Lower leg skin (tissue), 4 donors: Measurements from ENCODE around the gene AKT3. TPM values are rescaled to one million over a fixed set of nuclear protein-coding genes. Genes with fewer than 3 reads are reported as not detected.

ENCODE experiments used
- DNase-seq, 2 donors: peaks; one replicate each; pipeline ENCODE4 v3.0.0-alpha.2; 2019; ENCODE audit warnings: low spot score in 2 of 2
- H3K4me3 ChIP-seq: fragments of 200-600 bp; sonication (generic); 2 replicates; pipeline ENCODE4 v1.5.1; 2017; ENCODE audit warnings: mild to moderate bottlenecking, low read depth; ENCODE audit not compliant: poor library complexity, severe bottlenecking
- POLR2A ChIP-seq, 2 donors: fragments of 450-650 bp; IDR thresholded peaks; one replicate each; pipeline ENCODE4 v1.6.1; 2016 to 2017; ENCODE audit warnings: antibody characterized with exemption in 2 of 2, mild to moderate bottlenecking in 1 of 2, moderate library complexity in 1 of 2
- whole genome bisulfite sequencing, 2 donors: methylation state at CpG; one replicate each; pipeline ENCODE4 v1.1.5; 2018; 5-methylcytosine and 5-hydroxymethylcytosine counted together
- intact Hi-C: fragments of 100-400 bp; cut with DNase I; formaldehyde crosslinking; loops from one replicate; pipeline ENCODE4 v1.15.0; 2023; ENCODE audit warnings: low total_unique reads
- total RNA-seq, 4 donors: library from RNA; depleted of rRNA; stranded (reverse); fragments of >200 nt; gene quantifications; one replicate each; pipeline ENCODE4 v1.1.0, GENCODE V29; 2016
- TF ChIP-seq, protein P1 (sequence below), 3 donors: fragments of 450-650 bp; IDR thresholded peaks; one replicate each; pipeline ENCODE4 v1.5.1; 2016; ENCODE audit warnings: antibody characterized with exemption in 3 of 3, mild to moderate bottlenecking in 3 of 3, moderate library complexity in 2 of 3

Gene AKT3
- total RNA-seq, 4 donors from 2014 or later: 7.8 to 16.3 (median 10.4) TPM

DNA sequence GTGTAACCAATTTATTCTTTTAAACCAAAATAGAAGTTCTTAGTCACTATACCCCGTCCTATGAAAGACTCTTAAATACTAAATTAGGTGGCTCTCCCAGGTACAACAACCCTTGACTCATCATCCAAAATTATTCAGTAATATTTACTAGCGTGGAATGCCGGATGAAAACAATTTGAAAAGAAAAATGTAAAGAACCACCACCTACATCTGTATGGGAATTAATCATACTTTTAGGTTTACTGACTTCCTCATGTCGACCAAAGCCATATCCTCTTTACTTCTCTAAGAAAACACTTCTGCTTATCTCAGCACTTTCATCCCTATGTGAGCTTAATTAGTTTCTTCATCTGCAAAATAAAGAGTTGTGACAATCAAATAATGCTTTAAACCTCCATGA lies 139.6 kb downstream of the AKT3 start:
- WGBS, 2 donors: 87% methylated on average over 4 of the region's 4 CpGs
- no peak for DNase-seq
- TF ChIP-seq, protein P1, sequence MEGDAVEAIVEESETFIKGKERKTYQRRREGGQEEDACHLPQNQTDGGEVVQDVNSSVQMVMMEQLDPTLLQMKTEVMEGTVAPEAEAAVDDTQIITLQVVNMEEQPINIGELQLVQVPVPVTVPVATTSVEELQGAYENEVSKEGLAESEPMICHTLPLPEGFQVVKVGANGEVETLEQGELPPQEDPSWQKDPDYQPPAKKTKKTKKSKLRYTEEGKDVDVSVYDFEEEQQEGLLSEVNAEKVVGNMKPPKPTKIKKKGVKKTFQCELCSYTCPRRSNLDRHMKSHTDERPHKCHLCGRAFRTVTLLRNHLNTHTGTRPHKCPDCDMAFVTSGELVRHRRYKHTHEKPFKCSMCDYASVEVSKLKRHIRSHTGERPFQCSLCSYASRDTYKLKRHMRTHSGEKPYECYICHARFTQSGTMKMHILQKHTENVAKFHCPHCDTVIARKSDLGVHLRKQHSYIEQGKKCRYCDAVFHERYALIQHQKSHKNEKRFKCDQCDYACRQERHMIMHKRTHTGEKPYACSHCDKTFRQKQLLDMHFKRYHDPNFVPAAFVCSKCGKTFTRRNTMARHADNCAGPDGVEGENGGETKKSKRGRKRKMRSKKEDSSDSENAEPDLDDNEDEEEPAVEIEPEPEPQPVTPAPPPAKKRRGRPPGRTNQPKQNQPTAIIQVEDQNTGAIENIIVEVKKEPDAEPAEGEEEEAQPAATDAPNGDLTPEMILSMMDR (IDR thresholded peaks at IDR 0.05): no peak
- TF ChIP-seq POLR2A (IDR thresholded peaks at IDR 0.05): no peak
- no peak overlapping the region for H3K4me3 ChIP-seq
- intact Hi-C loops: no loop called here

DNA sequence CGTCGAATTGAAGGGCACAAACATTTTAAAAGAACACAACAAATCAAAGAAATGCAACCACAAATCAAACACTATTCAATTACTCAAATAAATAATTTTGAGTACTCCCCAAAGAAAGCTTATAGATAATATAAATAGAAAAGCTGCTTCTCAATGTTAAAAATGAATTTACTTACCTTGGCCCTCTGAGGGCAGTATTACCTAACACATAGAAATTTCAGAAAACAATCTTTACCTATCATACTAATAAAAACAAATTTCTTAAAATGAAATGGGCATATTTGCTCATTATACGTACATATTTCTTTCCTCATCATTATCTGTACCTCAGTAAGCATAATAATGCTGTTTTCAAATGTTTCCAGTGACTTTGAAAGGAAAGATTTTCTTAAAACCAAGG lies 141.8 kb downstream of the AKT3 start:
- WGBS, 2 donors: 78 to 84% methylated on average over 3 of the region's 3 CpGs
- no peak overlapping the region for H3K4me3 ChIP-seq
- TF ChIP-seq, protein P1 (IDR thresholded peaks at IDR 0.05): no peak
- TF ChIP-seq POLR2A (IDR thresholded peaks at IDR 0.05): no peak
- DNase-seq: no peak
- intact Hi-C loops: no loop called here

DNA sequence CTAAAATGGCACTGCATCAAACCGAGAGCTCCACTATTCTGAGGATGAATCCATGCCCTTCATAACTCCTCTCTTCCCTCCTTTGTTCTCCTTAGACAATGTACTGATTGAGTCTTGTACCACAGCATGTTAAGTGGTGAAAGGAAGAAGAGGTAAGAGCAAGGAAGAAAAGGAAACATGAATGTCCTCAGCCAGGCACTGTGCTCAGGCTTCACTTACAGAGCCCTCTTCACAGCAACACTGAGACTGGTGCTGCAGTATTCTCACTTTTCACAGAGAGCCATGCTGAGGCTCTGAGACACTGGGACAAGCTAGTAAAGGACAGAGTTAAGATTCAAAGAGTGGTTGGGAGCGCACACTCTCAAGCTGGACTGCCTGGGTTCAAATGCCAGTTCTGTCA lies 143.5 kb downstream of the AKT3 start:
- WGBS, 2 donors: 98% methylated on average over 2 of the region's 2 CpGs
- no peak for TF ChIP-seq POLR2A (IDR thresholded peaks at IDR 0.05)
- TF ChIP-seq, protein P1 (IDR thresholded peaks at IDR 0.05): no peak
- no peak overlapping the region for H3K4me3 ChIP-seq
- DNase-seq: no peak
- intact Hi-C loops: no loop called here

DNA sequence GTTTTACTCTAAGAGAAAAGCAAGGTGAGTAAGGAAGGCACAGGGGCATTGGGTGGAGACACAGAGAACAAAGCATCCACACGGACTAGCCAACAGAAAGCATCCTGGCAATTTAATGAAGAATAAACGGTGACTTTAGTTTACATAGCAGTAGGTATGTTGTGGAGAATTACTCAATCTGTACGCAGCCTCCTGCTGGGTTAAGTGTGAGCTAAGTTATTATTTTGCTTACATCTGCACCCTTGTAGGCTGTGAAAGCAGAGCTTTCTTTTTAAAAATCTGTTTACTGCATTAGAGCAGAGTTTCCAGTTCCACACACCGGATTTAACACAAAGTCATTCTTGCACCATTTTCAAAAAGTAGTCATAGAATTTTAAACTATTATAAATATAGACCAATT lies 144.5 kb downstream of the AKT3 start:
- no peak for DNase-seq
- 80 to 81% methylated on average over 4 of the region's 4 CpGs for WGBS, 2 donors
- H3K4me3 ChIP-seq: no peak overlapping the region
- intact Hi-C loops: no loop called here
- no peak for TF ChIP-seq POLR2A (IDR thresholded peaks at IDR 0.05)
- TF ChIP-seq, protein P1 (IDR thresholded peaks at IDR 0.05): no peak

DNA sequence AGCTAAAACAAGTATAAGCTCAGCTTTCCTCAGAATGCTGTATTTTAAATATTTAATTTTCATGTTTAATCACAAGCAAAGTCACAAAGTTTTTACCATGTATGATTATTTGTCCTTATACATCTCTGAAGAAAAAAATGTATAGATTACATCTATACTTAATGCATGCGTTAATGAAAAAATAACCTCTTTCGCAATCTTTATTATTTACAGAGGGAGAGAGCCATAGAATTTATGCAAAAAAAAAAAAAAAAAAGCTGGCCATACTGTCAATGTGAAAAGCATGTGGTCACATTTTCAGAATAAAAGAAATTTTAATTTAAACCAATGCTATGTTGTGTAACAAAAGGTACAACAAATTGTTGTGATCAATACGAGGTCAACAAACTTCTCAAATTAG lies 148.2 kb downstream of the AKT3 start:
- TF ChIP-seq POLR2A (IDR thresholded peaks at IDR 0.05): no peak
- TF ChIP-seq, protein P1 (IDR thresholded peaks at IDR 0.05): no peak
- DNase-seq: no peak
- 87 to 92% methylated on average over 3 of the region's 3 CpGs for WGBS, 2 donors
- intact Hi-C loops: no loop called here
- no peak overlapping the region for H3K4me3 ChIP-seq

DNA sequence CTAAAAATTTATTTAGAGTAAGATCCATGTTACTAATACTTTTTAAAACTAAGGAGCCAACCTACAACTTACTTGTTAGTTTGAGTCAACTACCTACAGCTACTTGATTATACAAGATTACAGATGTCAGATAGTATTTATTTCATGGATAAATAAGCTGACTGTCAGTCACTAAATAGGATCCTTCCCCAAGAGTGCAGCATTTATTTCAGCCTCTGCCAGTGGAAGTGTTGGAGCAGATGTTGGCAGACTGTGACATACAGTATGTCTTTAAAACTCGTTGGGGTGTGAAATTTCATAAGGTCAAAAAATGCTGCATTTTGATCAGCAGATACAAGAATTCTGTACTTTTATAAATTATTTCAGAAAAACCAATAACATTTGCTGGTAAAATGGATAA lies 156.2 kb downstream of the AKT3 start:
- no peak overlapping the region for H3K4me3 ChIP-seq
- intact Hi-C loops: no loop called here
- 57 to 64% methylated on average over 1 of the region's 1 CpG for WGBS, 2 donors
- TF ChIP-seq, protein P1 (IDR thresholded peaks at IDR 0.05): no peak
- no peak for TF ChIP-seq POLR2A (IDR thresholded peaks at IDR 0.05)
- DNase-seq: no peak
